Cardiac muscle cell (in vitro differentiated cells and primary cell): Measurements from ENCODE around the gene SLC37A1. TPM values are rescaled to one million over a fixed set of nuclear protein-coding genes. Genes with fewer than 3 reads are reported as not detected.

Experiments
- DNase-seq, 2 donors: peaks; one replicate each; pipeline versions ENCODE4 v3.0.0 to v3.0.0-alpha.2; 2010 to 2017; ENCODE audit warnings: low read depth in 1 of 2, low spot score in 1 of 2
- H3K27ac ChIP-seq: fragments of 200-600 bp; sonication (generic); 2 replicates; pipeline ENCODE4 v1.5.1; 2016
- H3K27me3 ChIP-seq: fragments of 200-600 bp; sonication (generic); 2 replicates; pipeline ENCODE4 v1.6.0; 2016; ENCODE audit warnings: control low read depth
- H3K36me3 ChIP-seq: fragments of 200-600 bp; sonication (generic); 2 replicates; pipeline ENCODE4 v1.5.1; 2016; ENCODE audit warnings: control low read depth
- H3K4me1 ChIP-seq: fragments of 200-600 bp; sonication (generic); 2 replicates; pipeline ENCODE4 v1.8.1; 2017; ENCODE audit warnings: low read depth, mild to moderate bottlenecking, mixed run types
- H3K4me3 ChIP-seq: fragments of 200-600 bp; sonication (generic); 2 replicates; pipeline ENCODE4 v1.5.1; 2016; ENCODE audit warnings: mild to moderate bottlenecking
- H3K9me3 ChIP-seq: fragments of 200-600 bp; sonication (generic); 2 replicates; pipeline ENCODE4 v1.5.1; 2017; ENCODE audit warnings: low read depth, mild to moderate bottlenecking, control low read depth
- polyA plus RNA-seq: library from polyadenylated mRNA; unstranded; fragments of >200 nt; fragmentation: Nextera tagmentation; extraction: Ambion mirVana; gene quantifications from 2 replicates; pipeline ENCODE4 v1.2.1, GENCODE V29; 2016
- total RNA-seq: library from RNA; depleted of rRNA; stranded (reverse); fragments of >200 nt; gene quantifications from 2 replicates; pipeline ENCODE4 v1.2.3, GENCODE V29; 2016
- TF ChIP-seq, protein P1 (sequence below): IDR thresholded peaks from 2 replicates; pipeline ENCODE4 v1.5.1; 2012; ENCODE audit warnings: low read depth, mild to moderate bottlenecking, low read length

SLC37A1 gene
- total and polyA plus RNA-seq, 2 experiments from 2014 or later, result 3.5 to 8.4 TPM

DNA sequence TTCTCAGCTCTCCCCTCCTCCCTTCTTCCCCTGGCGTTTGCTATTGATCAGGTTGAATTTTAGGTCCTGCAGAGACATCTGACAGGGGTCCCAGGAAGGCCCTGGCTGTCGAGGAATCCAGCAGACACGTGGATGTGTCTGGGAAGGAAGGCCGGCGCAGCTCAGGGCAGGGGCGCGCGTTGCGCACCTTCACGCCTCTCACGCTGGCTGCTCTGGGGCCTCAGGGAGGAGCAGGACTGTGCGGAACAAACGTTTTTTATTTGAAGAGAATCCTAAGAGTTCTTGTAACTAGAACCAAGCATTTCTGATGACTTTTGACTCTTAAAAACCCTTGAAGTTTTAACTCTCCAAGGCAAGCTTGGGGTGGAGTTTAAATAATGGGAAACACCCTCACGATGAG, 54.2 kb downstream of the SLC37A1 start:
- DNase-seq, result no peak
- no peaks in the 10 kb centered on the region for H3K9me3 ChIP-seq
- H3K36me3 ChIP-seq, result no peaks in the 10 kb centered on the region
- no peaks in the 10 kb centered on the region for H3K27me3 ChIP-seq
- TF ChIP-seq, protein P1, sequence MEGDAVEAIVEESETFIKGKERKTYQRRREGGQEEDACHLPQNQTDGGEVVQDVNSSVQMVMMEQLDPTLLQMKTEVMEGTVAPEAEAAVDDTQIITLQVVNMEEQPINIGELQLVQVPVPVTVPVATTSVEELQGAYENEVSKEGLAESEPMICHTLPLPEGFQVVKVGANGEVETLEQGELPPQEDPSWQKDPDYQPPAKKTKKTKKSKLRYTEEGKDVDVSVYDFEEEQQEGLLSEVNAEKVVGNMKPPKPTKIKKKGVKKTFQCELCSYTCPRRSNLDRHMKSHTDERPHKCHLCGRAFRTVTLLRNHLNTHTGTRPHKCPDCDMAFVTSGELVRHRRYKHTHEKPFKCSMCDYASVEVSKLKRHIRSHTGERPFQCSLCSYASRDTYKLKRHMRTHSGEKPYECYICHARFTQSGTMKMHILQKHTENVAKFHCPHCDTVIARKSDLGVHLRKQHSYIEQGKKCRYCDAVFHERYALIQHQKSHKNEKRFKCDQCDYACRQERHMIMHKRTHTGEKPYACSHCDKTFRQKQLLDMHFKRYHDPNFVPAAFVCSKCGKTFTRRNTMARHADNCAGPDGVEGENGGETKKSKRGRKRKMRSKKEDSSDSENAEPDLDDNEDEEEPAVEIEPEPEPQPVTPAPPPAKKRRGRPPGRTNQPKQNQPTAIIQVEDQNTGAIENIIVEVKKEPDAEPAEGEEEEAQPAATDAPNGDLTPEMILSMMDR, result no peak
- H3K27ac ChIP-seq, result no peak overlapping the region
- H3K4me3 ChIP-seq, result no peak overlapping the region
- no peaks in the 10 kb centered on the region for H3K4me1 ChIP-seq

DNA sequence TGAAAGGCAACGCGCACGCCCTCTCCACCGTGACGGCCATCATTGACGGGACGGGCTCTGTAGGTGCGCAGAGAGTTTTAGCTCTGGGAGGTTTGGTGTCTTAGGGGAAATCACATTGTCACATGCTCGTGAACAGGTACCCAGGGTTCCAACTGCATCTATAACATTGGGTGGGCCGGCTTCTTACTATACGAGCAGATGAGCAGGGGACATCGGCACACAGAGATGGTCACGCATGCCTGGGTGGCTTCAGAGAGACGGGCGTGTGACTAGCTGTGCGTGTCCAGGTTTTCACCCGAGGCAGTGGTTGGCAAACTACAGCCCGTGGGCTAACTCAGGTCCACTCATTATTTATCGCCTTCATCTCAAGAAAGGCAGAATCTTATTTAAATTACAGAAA, 54.7 kb downstream of the SLC37A1 start:
- Histone ChIP-seq H3K27me3 (no peaks in the 10 kb centered on the region), H3K27ac (no peak overlapping the region), H3K9me3 (no peaks in the 10 kb centered on the region), H3K36me3 (no peaks in the 10 kb centered on the region), H3K4me3 (no peak overlapping the region), H3K4me1 (no peaks in the 10 kb centered on the region)
- no peak for DNase-seq
- TF ChIP-seq, protein P1, result no peak

DNA sequence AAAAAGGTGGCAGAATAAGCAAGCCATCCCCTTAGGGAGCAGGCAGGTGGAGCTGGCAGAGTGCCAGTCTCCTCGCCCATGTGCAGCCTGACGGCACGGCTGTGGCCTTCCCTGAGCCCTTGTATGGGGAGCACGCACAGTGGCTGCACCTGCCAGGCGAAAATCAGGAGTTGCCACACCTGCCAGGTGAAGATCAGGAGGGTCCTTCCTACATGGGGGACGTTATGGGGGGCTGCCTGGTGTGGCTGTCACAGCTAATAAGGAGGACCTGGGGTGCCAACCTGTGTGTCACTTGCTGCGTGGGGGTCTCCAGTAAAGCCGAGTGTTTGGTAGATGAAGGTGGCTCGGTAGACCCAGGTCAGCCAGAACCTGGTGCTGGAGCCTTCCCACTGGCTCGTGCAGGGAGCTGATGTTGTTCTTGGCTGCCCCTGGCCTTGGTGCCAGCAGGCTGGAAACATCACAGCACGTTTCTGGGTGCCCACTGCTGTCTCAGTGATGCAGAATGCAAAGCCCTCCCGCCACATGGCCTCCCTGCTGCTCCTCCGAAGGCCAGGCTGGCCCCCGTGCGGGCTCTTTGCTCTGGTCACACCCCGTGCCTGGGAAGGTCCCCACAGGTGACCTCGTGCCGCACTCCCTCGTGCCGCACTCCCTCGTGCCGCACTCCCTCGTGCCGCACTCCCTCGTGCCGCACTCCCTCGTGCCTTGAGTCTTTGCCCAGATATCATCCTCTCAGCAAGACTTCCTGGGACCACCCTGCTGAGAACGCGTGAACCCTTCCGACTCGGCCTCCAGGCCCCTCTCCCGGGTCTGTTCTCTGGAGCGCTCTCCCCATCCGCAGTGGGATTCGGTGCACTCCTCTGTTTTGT, 55.4 kb downstream of the SLC37A1 start:
- TF ChIP-seq, protein P1, result no peak
- H3K27me3 ChIP-seq, result no peaks in the 10 kb centered on the region
- no peaks in the 10 kb centered on the region for H3K4me1 ChIP-seq
- H3K27ac ChIP-seq, result no peak overlapping the region
- no peaks in the 10 kb centered on the region for H3K36me3 ChIP-seq
- H3K4me3 ChIP-seq, result no peak overlapping the region
- H3K9me3 ChIP-seq, result no peaks in the 10 kb centered on the region
- DNase-seq, result no peak

DNA sequence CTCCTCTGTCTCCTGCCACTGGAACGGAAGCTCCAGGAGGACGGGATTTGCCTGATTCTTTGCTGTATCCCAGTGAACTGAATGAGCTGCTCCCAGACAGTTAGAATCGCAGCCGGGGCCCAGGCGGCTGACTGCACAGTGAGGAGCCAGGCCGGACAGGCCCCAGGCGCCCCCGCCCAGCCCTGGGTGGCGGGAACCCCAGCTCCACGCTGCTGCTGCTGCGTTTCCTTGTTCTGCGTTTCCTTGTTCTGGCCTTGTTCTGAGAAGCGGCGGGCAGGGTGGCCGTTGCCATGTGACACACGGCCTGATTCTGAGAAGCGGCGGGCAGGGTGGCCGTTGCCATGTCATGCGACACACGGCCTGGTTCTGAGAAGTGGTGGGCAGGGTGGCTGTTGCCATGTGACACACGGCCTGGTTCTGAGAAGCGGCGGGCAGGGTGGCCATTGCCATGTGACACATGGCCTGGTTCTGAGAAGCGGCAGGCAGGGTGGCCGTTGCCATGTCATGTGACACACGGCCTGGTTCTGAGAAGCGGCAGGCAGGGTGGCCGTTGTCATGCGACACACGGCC, 56.2 kb downstream of the SLC37A1 start:
- no peaks in the 10 kb centered on the region for H3K36me3 ChIP-seq
- no peaks in the 10 kb centered on the region for H3K4me1 ChIP-seq
- H3K4me3 ChIP-seq, result no peak overlapping the region
- H3K27ac ChIP-seq, result no peak overlapping the region
- no peak for DNase-seq
- H3K9me3 ChIP-seq, result no peaks in the 10 kb centered on the region
- TF ChIP-seq, protein P1, result no peak
- no peaks in the 10 kb centered on the region for H3K27me3 ChIP-seq

DNA sequence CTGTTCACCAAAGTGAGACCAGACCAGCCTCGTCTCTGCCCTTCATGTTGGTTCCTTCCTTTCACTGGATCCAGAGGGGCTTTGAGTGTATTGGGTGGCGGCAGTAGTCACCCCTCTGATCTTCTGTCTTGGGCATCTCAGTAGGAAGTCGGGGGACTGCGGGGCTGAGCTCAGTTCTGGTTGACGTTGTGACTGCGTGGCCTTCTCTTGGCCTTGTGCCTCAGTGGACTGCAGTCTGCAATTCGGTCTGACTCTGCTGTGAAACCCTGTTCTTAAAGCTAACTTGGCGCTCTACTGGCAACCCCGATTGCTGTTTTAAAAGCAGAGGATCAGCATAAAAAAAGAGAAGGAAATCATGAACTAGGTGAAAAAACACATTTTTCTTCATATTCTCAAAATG, 56.7 kb downstream of the SLC37A1 start:
- no peaks in the 10 kb centered on the region for H3K27me3 ChIP-seq
- H3K36me3 ChIP-seq, result no peaks in the 10 kb centered on the region
- no peaks in the 10 kb centered on the region for H3K9me3 ChIP-seq
- TF ChIP-seq, protein P1, result no peak
- H3K4me3 ChIP-seq, result no peak overlapping the region
- DNase-seq, result no peak
- H3K27ac ChIP-seq, result no peak overlapping the region
- no peaks in the 10 kb centered on the region for H3K4me1 ChIP-seq
